Naive thymus-derived CD8-positive, alpha-beta T cell (primary cell): ENCODE data around the gene SERPINB5. TPM values are rescaled to one million over a fixed set of nuclear protein-coding genes. Genes with fewer than 3 reads are reported as not detected.

Experiments used
- ATAC-seq, 2 donors: fragments of 150-1000 bp; cut with Tn5 transposase in 1 of 2; sonication (Bioruptor Pico), chemical (Tn5 transposase) in 1 of 2; 1 replicate in 1 of 2; 2 replicates in 1 of 2; pipeline ENCODE4 v1.10.0; 2021; ENCODE audit warnings: mild to moderate bottlenecking in 2 of 2, moderate library complexity in 2 of 2
- POLR2A ChIA-PET: fragments of 350-600 bp; sonication (Branson Sonifier 250); formaldehyde crosslinking; loops from one replicate; lab custom pipeline; 2021; ENCODE audit warnings: antibody characterized with exemption; lab: Charles Lee
- DNase-seq, 10 donors: peaks; one replicate each; pipeline versions ENCODE4 v3.0.0 to v3.0.0-alpha.2; 2020 to 2022
- H3K27ac Mint-ChIP-seq, 10 donors: one replicate each; pipeline ENCODE4 v1.8.0; 2020 to 2022; ENCODE audit warnings: mild to moderate bottlenecking in 10 of 10, mixed read lengths in 10 of 10, moderate library complexity in 4 of 10, inconsistent platforms in 1 of 10
- H3K27me3 Mint-ChIP-seq, 5 donors: one replicate each; pipeline ENCODE4 v1.8.0; 2021 to 2022; ENCODE audit warnings: mixed read lengths in 5 of 5
- H3K36me3 Mint-ChIP-seq, 3 donors: one replicate each; pipeline ENCODE4 v1.8.0; 2020 to 2022; ENCODE audit warnings: mixed read lengths in 3 of 3, mild to moderate bottlenecking in 2 of 3, inconsistent platforms in 1 of 3
- H3K4me1 Mint-ChIP-seq, 4 donors: one replicate each; pipeline ENCODE4 v1.8.0; 2021 to 2022; ENCODE audit warnings: mixed read lengths in 4 of 4
- H3K4me3 Mint-ChIP-seq, 10 donors: one replicate each; pipeline ENCODE4 v1.8.0; 2020 to 2022; ENCODE audit warnings: mild to moderate bottlenecking in 10 of 10, mixed read lengths in 10 of 10, moderate library complexity in 6 of 10, inconsistent platforms in 1 of 10
- H3K9me3 Mint-ChIP-seq, 9 donors: one replicate each; pipeline ENCODE4 v1.8.0; 2020 to 2022; ENCODE audit warnings: mixed read lengths in 9 of 9, mild to moderate bottlenecking in 3 of 9, inconsistent platforms in 1 of 9, moderate library complexity in 1 of 9
- polyA plus RNA-seq, 3 donors: library from polyadenylated mRNA; unstranded; fragments of 300-500 nt; fragmentation: Illumina TruSeq; gene quantifications; one replicate each; pipeline ENCODE4 v1.2.3, GENCODE V29; 2021
- total RNA-seq, 8 experiments: library from RNA in 2 of 8; stranded (reverse) in 2 of 8; gene quantifications; one replicate each; pipeline ENCODE4 v1.2.3 and lab custom pipeline; 2021 to 2026

SERPINB5 gene, protein sequence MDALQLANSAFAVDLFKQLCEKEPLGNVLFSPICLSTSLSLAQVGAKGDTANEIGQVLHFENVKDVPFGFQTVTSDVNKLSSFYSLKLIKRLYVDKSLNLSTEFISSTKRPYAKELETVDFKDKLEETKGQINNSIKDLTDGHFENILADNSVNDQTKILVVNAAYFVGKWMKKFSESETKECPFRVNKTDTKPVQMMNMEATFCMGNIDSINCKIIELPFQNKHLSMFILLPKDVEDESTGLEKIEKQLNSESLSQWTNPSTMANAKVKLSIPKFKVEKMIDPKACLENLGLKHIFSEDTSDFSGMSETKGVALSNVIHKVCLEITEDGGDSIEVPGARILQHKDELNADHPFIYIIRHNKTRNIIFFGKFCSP
- not detected for total RNA-seq
- not detected for polyA plus RNA-seq
- total RNA-seq (lab: John Stamatoyannopoulos, UW): 0 to 0.07 (median 0) reads per million in 6 experiments

DNA sequence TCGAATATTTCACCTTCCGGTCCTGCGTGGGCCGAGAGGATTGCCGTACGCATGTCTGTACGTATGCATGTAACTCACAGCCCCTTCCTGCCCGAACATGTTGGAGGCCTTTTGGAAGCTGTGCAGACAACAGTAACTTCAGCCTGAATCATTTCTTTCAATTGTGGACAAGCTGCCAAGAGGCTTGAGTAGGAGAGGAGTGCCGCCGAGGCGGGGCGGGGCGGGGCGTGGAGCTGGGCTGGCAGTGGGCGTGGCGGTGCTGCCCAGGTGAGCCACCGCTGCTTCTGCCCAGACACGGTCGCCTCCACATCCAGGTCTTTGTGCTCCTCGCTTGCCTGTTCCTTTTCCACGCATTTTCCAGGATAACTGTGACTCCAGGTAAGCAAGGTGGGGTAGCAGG, at the start of gene SERPINB5:
Gene SERPINB5 (plus strand): TSS at position 291 of the 400 bp plus-strand sequence. CDS start 7,471 bp downstream, outside the sequence.
- Mint-ChIP-seq H3K27ac (no peak within 1 kb of the TSS), H3K36me3 (no peaks in the 10 kb centered on the region), H3K9me3 (no peaks in the 10 kb centered on the region), H3K27me3 (peaks cover 0 to 11% (median 5%) of the 10 kb centered on the region in 5 donors), H3K4me3 (no peak within 1 kb of the TSS), H3K4me1 (no peaks in the 10 kb centered on the region)
- no peak for ATAC-seq
- DNase-seq: no peak
- POLR2A ChIA-PET: no interaction called here

DNA sequence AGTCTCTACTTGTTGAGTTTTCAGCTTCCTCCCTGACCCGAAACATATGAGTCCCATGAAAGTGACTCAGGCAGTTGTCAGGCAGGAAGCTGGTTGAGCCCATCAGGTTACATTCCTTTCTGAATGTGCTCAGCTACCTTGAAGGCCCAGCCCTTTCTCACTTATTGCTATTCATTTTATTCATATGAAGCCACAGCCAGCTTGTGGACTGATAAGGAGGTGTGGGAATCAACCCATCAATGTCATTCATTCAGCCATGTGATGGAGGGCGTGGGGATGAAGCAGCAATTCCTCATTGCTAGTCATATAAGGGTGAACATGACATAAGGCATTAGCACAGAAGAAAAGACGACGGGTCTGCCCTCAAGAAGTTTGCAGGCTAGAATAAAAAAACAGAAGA, 49.2 kb upstream of the SERPINB5 start:
- H3K9me3 Mint-ChIP-seq: no peaks in the 10 kb centered on the region
- H3K27ac Mint-ChIP-seq: no peak overlapping the region
- peaks cover 9 to 22% (median 17%) of the 10 kb centered on the region in 5 donors for H3K27me3 Mint-ChIP-seq
- H3K36me3 Mint-ChIP-seq: no peaks in the 10 kb centered on the region
- no peak for ATAC-seq
- DNase-seq: no peak
- no peak overlapping the region for H3K4me3 Mint-ChIP-seq
- POLR2A ChIA-PET: no interaction called here
- peaks cover 5 to 14% (median 12%) of the 10 kb centered on the region in 4 donors for H3K4me1 Mint-ChIP-seq

- POLR2A ChIA-PET: interaction anchor here (0.6 kb wide), 1 partner anchor 45 kb away, joined by 4 read pairs; no protein-coding TSS in a partner anchor
- no peaks in the 10 kb centered on the region for H3K36me3 Mint-ChIP-seq
- peaks cover 10 to 24% (median 20%) of the 10 kb centered on the region in 5 donors for H3K27me3 Mint-ChIP-seq
- H3K9me3 Mint-ChIP-seq: no peaks in the 10 kb centered on the region
- DNase-seq (no peak), ATAC-seq (no peak)
- no peak overlapping the region for H3K4me3 Mint-ChIP-seq
- H3K4me1 Mint-ChIP-seq: no peaks in the 10 kb centered on the region
- no peak overlapping the region for H3K27ac Mint-ChIP-seq
Observed at GRCh38 chr18:63430526-63430925, 46.2 kb upstream of the SERPINB5 start.

DNA sequence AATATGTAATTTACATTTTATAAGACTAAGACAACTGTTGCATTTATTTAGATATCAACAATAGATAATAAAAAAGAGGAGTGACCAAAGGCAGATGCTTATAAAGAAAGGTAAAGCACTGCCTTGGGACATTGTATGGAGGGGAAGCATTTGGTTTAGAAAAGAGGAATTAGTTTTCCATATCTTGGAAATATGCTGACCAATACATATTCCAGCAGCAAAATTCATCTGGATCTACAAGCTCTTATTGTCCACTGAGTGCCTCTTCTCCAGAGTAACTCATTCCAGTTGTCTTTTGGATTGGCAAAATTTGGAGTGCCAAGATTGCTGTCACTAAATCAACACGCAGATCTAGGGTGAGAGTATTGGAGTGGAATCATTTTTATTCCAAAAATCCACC, 45.6 kb upstream of the SERPINB5 start:
- ATAC-seq: no peak
- H3K4me3 Mint-ChIP-seq: no peak overlapping the region
- H3K27me3 Mint-ChIP-seq: peaks cover 10 to 26% (median 16%) of the 10 kb centered on the region in 5 donors
- no peaks in the 10 kb centered on the region for H3K9me3 Mint-ChIP-seq
- no peak overlapping the region for H3K27ac Mint-ChIP-seq
- H3K4me1 Mint-ChIP-seq: no peaks in the 10 kb centered on the region
- no peaks in the 10 kb centered on the region for H3K36me3 Mint-ChIP-seq
- no peak for DNase-seq
- POLR2A ChIA-PET: interaction anchor here (0.6 kb wide), 1 partner anchor 46 kb away, joined by 4 read pairs; no protein-coding TSS in a partner anchor

DNA sequence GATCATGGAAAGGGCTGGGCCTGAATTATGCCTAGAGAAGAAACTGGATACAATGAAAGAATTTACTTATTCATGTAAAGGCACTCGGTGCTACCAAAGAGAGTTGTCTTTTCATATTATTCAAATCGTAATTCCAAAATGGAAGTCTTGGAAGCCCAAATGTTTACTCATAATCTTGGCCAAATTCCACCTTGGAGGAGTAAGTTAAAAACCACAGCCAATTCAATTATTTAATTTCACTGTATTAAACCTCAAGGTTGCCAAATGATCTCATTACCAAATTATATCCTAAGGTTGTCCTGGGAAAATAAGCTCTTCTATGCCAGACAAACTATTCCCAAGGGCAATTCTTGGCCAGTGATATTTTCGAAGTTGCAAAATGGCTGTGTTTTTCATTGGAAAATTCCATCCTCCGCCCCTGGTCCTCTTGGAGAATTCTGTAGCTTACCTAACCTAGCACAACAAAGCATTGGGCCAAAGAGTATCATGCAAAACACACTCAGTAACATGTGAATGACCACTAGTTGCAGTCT, 43.4 kb upstream of the SERPINB5 start:
- H3K9me3 Mint-ChIP-seq: no peaks in the 10 kb centered on the region
- H3K4me1 Mint-ChIP-seq: no peaks in the 10 kb centered on the region
- POLR2A ChIA-PET: no interaction called here
- H3K4me3 Mint-ChIP-seq: no peak overlapping the region
- H3K27me3 Mint-ChIP-seq: peaks cover 10 to 30% (median 16%) of the 10 kb centered on the region in 5 donors
- H3K27ac Mint-ChIP-seq: no peak overlapping the region
- ATAC-seq: no peak
- no peak for DNase-seq
- no peaks in the 10 kb centered on the region for H3K36me3 Mint-ChIP-seq

- POLR2A ChIA-PET: interaction anchor here (0.6 kb wide), 1 partner anchor 25 kb away, joined by 4 read pairs; no protein-coding TSS in a partner anchor
- DNase-seq (no peak), ATAC-seq (no peak)
- H3K27ac Mint-ChIP-seq: no peak overlapping the region
- H3K36me3 Mint-ChIP-seq: no peaks in the 10 kb centered on the region
- H3K4me1 Mint-ChIP-seq: peaks cover 0 to 4% (median 0%) of the 10 kb centered on the region in 4 donors
- H3K9me3 Mint-ChIP-seq: no peaks in the 10 kb centered on the region
- H3K4me3 Mint-ChIP-seq: no peak overlapping the region
- peaks cover 1 to 13% (median 8%) of the 10 kb centered on the region in 5 donors for H3K27me3 Mint-ChIP-seq
Observed at GRCh38 chr18:63438181-63438580, 38.6 kb upstream of the SERPINB5 start.

GRCh38 chr18:63439334-63439733, 37.4 kb upstream of the SERPINB5 start:
- no peak overlapping the region for H3K4me3 Mint-ChIP-seq
- ATAC-seq (peak; percentile 62 to 72), DNase-seq (peak in 9 of 10 donors; percentile 26 to 68 (median 48))
- peaks cover 1 to 9% (median 5%) of the 10 kb centered on the region in 5 donors for H3K27me3 Mint-ChIP-seq
- no peak overlapping the region for H3K27ac Mint-ChIP-seq
- H3K9me3 Mint-ChIP-seq: no peaks in the 10 kb centered on the region
- POLR2A ChIA-PET: no interaction called here
- H3K4me1 Mint-ChIP-seq: peaks cover 0 to 7% (median 0%) of the 10 kb centered on the region in 4 donors
- no peaks in the 10 kb centered on the region for H3K36me3 Mint-ChIP-seq

- H3K4me3 Mint-ChIP-seq: no peak overlapping the region
- ATAC-seq (no peak), DNase-seq (no peak)
- H3K9me3 Mint-ChIP-seq: no peaks in the 10 kb centered on the region
- H3K27ac Mint-ChIP-seq: no peak overlapping the region
- no peaks in the 10 kb centered on the region for H3K36me3 Mint-ChIP-seq
- H3K4me1 Mint-ChIP-seq: peaks cover 0 to 14% (median 0%) of the 10 kb centered on the region in 4 donors
- POLR2A ChIA-PET: no interaction called here
- peaks cover 1 to 8% (median 5%) of the 10 kb centered on the region in 5 donors for H3K27me3 Mint-ChIP-seq
Observed at GRCh38 chr18:63440219-63440618, 36.5 kb upstream of the SERPINB5 start.

GRCh38 chr18:63440881-63441280, 35.9 kb upstream of the SERPINB5 start:
- POLR2A ChIA-PET: interaction anchor here (0.7 kb wide), 1 partner anchor 418 kb away, joined by 5 read pairs; no protein-coding TSS in a partner anchor
- H3K4me3 Mint-ChIP-seq: no peak overlapping the region

DNA sequence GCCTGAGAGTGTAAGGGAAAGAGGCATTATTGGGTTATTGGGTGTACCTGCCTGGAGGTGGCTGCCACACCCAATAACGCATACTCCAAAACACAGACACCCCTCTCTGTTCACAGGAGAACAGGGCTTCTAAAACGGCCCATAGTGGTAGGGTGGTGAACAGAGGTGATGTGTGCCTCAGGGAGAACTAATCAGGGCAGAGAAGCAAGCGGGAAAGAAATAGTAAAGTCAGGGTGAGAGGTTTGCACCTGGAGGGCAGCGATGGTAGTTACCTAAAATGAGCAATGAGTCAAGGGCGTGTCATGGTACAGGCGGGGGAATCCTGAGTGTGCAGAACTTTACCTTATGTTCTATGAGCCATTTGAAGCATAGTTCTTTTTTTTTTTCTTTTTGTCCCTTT, 32.9 kb upstream of the SERPINB5 start:
- Mint-ChIP-seq H3K4me3 (no peak overlapping the region), H3K27ac (peak overlapping the region in 1 of 10 donors; percentile 15), H3K4me1 (peaks cover 0 to 14% (median 0%) of the 10 kb centered on the region in 4 donors), H3K36me3 (no peaks in the 10 kb centered on the region), H3K9me3 (no peaks in the 10 kb centered on the region), H3K27me3 (peaks cover 0 to 1% (median 1%) of the 10 kb centered on the region in 5 donors)
- ATAC-seq: no peak
- DNase-seq: no peak
- POLR2A ChIA-PET: interaction anchor here (0.7 kb wide), 1 partner anchor 95 kb away, joined by 4 read pairs; no protein-coding TSS in a partner anchor

More at GRCh38 chr18:63440881-63441280, 35.9 kb upstream of the SERPINB5 start:
- DNase-seq: no peak
- H3K27me3 Mint-ChIP-seq: peaks cover 1 to 8% (median 5%) of the 10 kb centered on the region in 5 donors
- no peaks in the 10 kb centered on the region for H3K36me3 Mint-ChIP-seq
- no peaks in the 10 kb centered on the region for H3K9me3 Mint-ChIP-seq
- no peak for ATAC-seq
- H3K27ac Mint-ChIP-seq: no peak overlapping the region
- H3K4me1 Mint-ChIP-seq: peaks cover 0 to 14% (median 0%) of the 10 kb centered on the region in 4 donors

GRCh38 chr18:63444580-63444979, 32.2 kb upstream of the SERPINB5 start:
- ATAC-seq (no peak), DNase-seq (no peak)
- no peaks in the 10 kb centered on the region for H3K27me3 Mint-ChIP-seq
- H3K27ac Mint-ChIP-seq: no peak overlapping the region
- no peak overlapping the region for H3K4me3 Mint-ChIP-seq
- no peaks in the 10 kb centered on the region for H3K36me3 Mint-ChIP-seq
- H3K4me1 Mint-ChIP-seq: peaks cover 0 to 12% (median 0%) of the 10 kb centered on the region in 4 donors
- POLR2A ChIA-PET: interaction anchor here (0.7 kb wide), 1 partner anchor 95 kb away, joined by 4 read pairs; no protein-coding TSS in a partner anchor
- H3K9me3 Mint-ChIP-seq: no peaks in the 10 kb centered on the region

- DNase-seq (no peak), ATAC-seq (no peak)
- POLR2A ChIA-PET: no interaction called here
- Mint-ChIP-seq H3K27ac (no peak overlapping the region), H3K27me3 (no peaks in the 10 kb centered on the region), H3K9me3 (no peaks in the 10 kb centered on the region), H3K4me3 (no peak overlapping the region), H3K4me1 (peaks cover 0 to 12% (median 0%) of the 10 kb centered on the region in 4 donors), H3K36me3 (no peaks in the 10 kb centered on the region)
Observed at GRCh38 chr18:63445037-63445436, 31.7 kb upstream of the SERPINB5 start.

- POLR2A ChIA-PET: no interaction called here
- no peak overlapping the region for H3K27ac Mint-ChIP-seq
Observed at GRCh38 chr18:63446266-63446665, 30.5 kb upstream of the SERPINB5 start.

More at GRCh38 chr18:63446266-63446665, 30.5 kb upstream of the SERPINB5 start:
- no peaks in the 10 kb centered on the region for H3K27me3 Mint-ChIP-seq
- no peak for DNase-seq
- ATAC-seq: no peak
- no peak overlapping the region for H3K4me3 Mint-ChIP-seq
- H3K9me3 Mint-ChIP-seq: no peaks in the 10 kb centered on the region
- peaks cover 0 to 10% (median 0%) of the 10 kb centered on the region in 4 donors for H3K4me1 Mint-ChIP-seq
- H3K36me3 Mint-ChIP-seq: peaks cover 0 to 6% (median 0%) of the 10 kb centered on the region in 3 donors
